ENCODE results near the gene CYP2F1. TPM values are rescaled to one million over a fixed set of nuclear protein-coding genes. Genes with fewer than 3 reads are reported as not detected.
"Not testable (repeated sequence)": the region's sequence is repeated elsewhere in the genome, so short reads cannot be mapped to it uniquely, and the experiment has no call there.

Gene CYP2F1
- total RNA-seq, 1 donor from 2014 or later, result not detected

GRCh38 chr19:41106177-41106576 is 8.1 kb upstream of the CYP2F1 start:
- no peak overlapping the region for H3K4me3 ChIP-seq
- H3K27me3 ChIP-seq (ENCODE audit: low read depth), result peaks cover 7% of the 10 kb centered on the region
- no peak for TF ChIP-seq CTCF (IDR thresholded peaks at IDR 0.05; ENCODE audit: borderline replicate concordance)
- no peaks in the 10 kb centered on the region for H3K4me1 ChIP-seq
- DNase-seq, result no peak
- H3K27ac ChIP-seq (replicated peaks), result no peak overlapping the region
- H3K9me3 ChIP-seq (replicated peaks), result peaks cover 16% of the 10 kb centered on the region
- no peaks in the 10 kb centered on the region for H3K36me3 ChIP-seq
- intact Hi-C loops (cut with micrococcal nuclease), result no loop called here

- Histone ChIP-seq H3K4me1 (no peaks in the 10 kb centered on the region), H3K4me3 (no peak overlapping the region), H3K9me3 (replicated peaks) (no peaks in the 10 kb centered on the region), H3K36me3 (no peaks in the 10 kb centered on the region), H3K27me3 (ENCODE audit: low read depth) (peaks cover 43% of the 10 kb centered on the region), H3K27ac (replicated peaks) (no peak overlapping the region)
- no peak for DNase-seq
- no peak for TF ChIP-seq CTCF (IDR thresholded peaks at IDR 0.05; ENCODE audit: borderline replicate concordance)
- intact Hi-C loops (cut with micrococcal nuclease), result no loop called here
These were observed 2.9 kb upstream of the CYP2F1 start for GRCh38 chr19:41111296-41111695.

GRCh38 chr19:41111750-41112295 is 2.4 kb upstream of the CYP2F1 start:
- intact Hi-C loops (cut with micrococcal nuclease), result no loop called here
- no peak for TF ChIP-seq CTCF (IDR thresholded peaks at IDR 0.05; ENCODE audit: borderline replicate concordance)
- H3K27me3 ChIP-seq (ENCODE audit: low read depth), result peaks cover 46% of the 10 kb centered on the region
- no peak overlapping the region for H3K27ac ChIP-seq (replicated peaks)
- H3K4me1 ChIP-seq, result no peaks in the 10 kb centered on the region
- H3K9me3 ChIP-seq (replicated peaks), result no peaks in the 10 kb centered on the region
- H3K36me3 ChIP-seq, result no peaks in the 10 kb centered on the region
- H3K4me3 ChIP-seq, result no peak overlapping the region
- DNase-seq, result no peak

GRCh38 chr19:41112728-41113290 is 1.4 kb upstream of the CYP2F1 start:
- no peaks in the 10 kb centered on the region for H3K9me3 ChIP-seq (replicated peaks)
- no peak overlapping the region for H3K4me3 ChIP-seq
- no peaks in the 10 kb centered on the region for H3K4me1 ChIP-seq
- intact Hi-C loops (cut with micrococcal nuclease), result no loop called here
- TF ChIP-seq CTCF (IDR thresholded peaks at IDR 0.05; ENCODE audit: borderline replicate concordance), result no peak
- H3K27me3 ChIP-seq (ENCODE audit: low read depth), result peaks cover 46% of the 10 kb centered on the region
- H3K36me3 ChIP-seq, result no peaks in the 10 kb centered on the region
- H3K27ac ChIP-seq (replicated peaks), result no peak overlapping the region
- DNase-seq, result no peak

- Histone ChIP-seq H3K9me3 (replicated peaks) (no peaks in the 10 kb centered on the region), H3K36me3 (no peaks in the 10 kb centered on the region), H3K27ac (replicated peaks) (no peak overlapping the region), H3K4me1 (no peaks in the 10 kb centered on the region), H3K4me3 (no peak overlapping the region), H3K27me3 (ENCODE audit: low read depth) (peaks cover 39% of the 10 kb centered on the region)
- DNase-seq, result no peak
- TF ChIP-seq CTCF (IDR thresholded peaks at IDR 0.05; ENCODE audit: borderline replicate concordance), result no peak
- intact Hi-C loops (cut with micrococcal nuclease), result no loop called here
These were observed 2.0 kb downstream of the CYP2F1 start for GRCh38 chr19:41116261-41116660.

- H3K27me3 ChIP-seq (ENCODE audit: low read depth); H3K27ac ChIP-seq (replicated peaks); intact Hi-C loops (cut with micrococcal nuclease); H3K4me3 ChIP-seq; DNase-seq; H3K4me1 ChIP-seq; H3K9me3 ChIP-seq (replicated peaks); H3K36me3 ChIP-seq: not testable (repeated sequence)
These were observed 7.0 kb downstream of the CYP2F1 start for GRCh38 chr19:41120929-41121911.

- H3K27me3 ChIP-seq (ENCODE audit: low read depth); H3K9me3 ChIP-seq (replicated peaks); H3K4me1 ChIP-seq; H3K4me3 ChIP-seq; H3K27ac ChIP-seq (replicated peaks); intact Hi-C loops (cut with micrococcal nuclease); H3K36me3 ChIP-seq; DNase-seq: not testable (repeated sequence)
These were observed 8.6 kb downstream of the CYP2F1 start for GRCh38 chr19:41122846-41123245.
